ENCODE data around the gene KCNG2.

KCNG2 gene

GRCh38 chr18:79775441-79776221 lies 22.1 kb upstream of the KCNG2 start:
- no peak overlapping the region for H3K27ac ChIP-seq
- H3K9me3 ChIP-seq, result peaks cover 0 to 3% (median 0%) of the 10 kb centered on the region in 3 donors
- no peaks in the 10 kb centered on the region for H3K4me1 ChIP-seq
- peaks cover 0 to 69% of the 10 kb centered on the region in 2 donors for H3K27me3 ChIP-seq
- no peaks in the 10 kb centered on the region for H3K36me3 ChIP-seq
- no peak overlapping the region for H3K4me3 ChIP-seq
- TF ChIP-seq CTCF (IDR thresholded peaks at IDR 0.05), result no peak
- peak in 1 of 2 donors; percentile 53 for DNase-seq
- intact Hi-C loops (cut with DNase I; ENCODE audit: low total_unique reads), result no loop called here

- H3K9me3 ChIP-seq, result peaks cover 0 to 3% (median 0%) of the 10 kb centered on the region in 3 donors
- no peak for DNase-seq
- no peaks in the 10 kb centered on the region for H3K4me1 ChIP-seq
- TF ChIP-seq CTCF (IDR thresholded peaks at IDR 0.05), result no peak
- H3K27ac ChIP-seq, result no peak overlapping the region
- H3K27me3 ChIP-seq, result peaks cover 0 to 68% of the 10 kb centered on the region in 2 donors
- H3K36me3 ChIP-seq, result no peaks in the 10 kb centered on the region
- no peak overlapping the region for H3K4me3 ChIP-seq
- intact Hi-C loops (cut with DNase I; ENCODE audit: low total_unique reads), result no loop called here
Measured at GRCh38 chr18:79776674-79777073, 21.1 kb upstream of the KCNG2 start.

GRCh38 chr18:79778291-79778791 lies 19.4 kb upstream of the KCNG2 start:
- Histone ChIP-seq H3K4me1 (no peaks in the 10 kb centered on the region), H3K27me3 (peaks cover 0 to 56% of the 10 kb centered on the region in 2 donors), H3K27ac (no peak overlapping the region), H3K9me3 (no peaks in the 10 kb centered on the region), H3K4me3 (no peak overlapping the region), H3K36me3 (no peaks in the 10 kb centered on the region)
- DNase-seq, result peak in 1 of 2 donors; percentile 34
- intact Hi-C loops (cut with DNase I; ENCODE audit: low total_unique reads), result no loop called here
- no peak for TF ChIP-seq CTCF (IDR thresholded peaks at IDR 0.05)

GRCh38 chr18:79779021-79779699 lies 18.6 kb upstream of the KCNG2 start:
- Histone ChIP-seq H3K4me3 (no peak overlapping the region), H3K27me3 (peaks cover 0 to 56% of the 10 kb centered on the region in 2 donors), H3K9me3 (no peaks in the 10 kb centered on the region), H3K36me3 (no peaks in the 10 kb centered on the region), H3K4me1 (no peaks in the 10 kb centered on the region), H3K27ac (no peak overlapping the region)
- no peak for TF ChIP-seq CTCF (IDR thresholded peaks at IDR 0.05)
- DNase-seq, result peak in 1 of 2 donors; percentile 24
- intact Hi-C loops (cut with DNase I; ENCODE audit: low total_unique reads), result no loop called here

- intact Hi-C loops (cut with DNase I; ENCODE audit: low total_unique reads), result no loop called here
- H3K4me3 ChIP-seq, result no peak overlapping the region
- no peaks in the 10 kb centered on the region for H3K4me1 ChIP-seq
- peak in 1 of 2 donors; percentile 49 for DNase-seq
- H3K9me3 ChIP-seq, result no peaks in the 10 kb centered on the region
- no peak for TF ChIP-seq CTCF (IDR thresholded peaks at IDR 0.05)
- no peaks in the 10 kb centered on the region for H3K36me3 ChIP-seq
- peaks cover 0 to 56% of the 10 kb centered on the region in 2 donors for H3K27me3 ChIP-seq
- no peak overlapping the region for H3K27ac ChIP-seq
Measured at GRCh38 chr18:79779700-79780190, 18.0 kb upstream of the KCNG2 start.
